A172 (cell line): ENCODE measurements around the gene ZNF718. TPM values are rescaled to one million over a fixed set of nuclear protein-coding genes. Genes with fewer than 3 reads are reported as not detected.

ENCODE experiments used
- total RNA-seq: library from RNA; depleted of rRNA; stranded (reverse); fragments of >200 nt; shearing (Covaris generic); gene quantifications from 2 replicates; pipeline ENCODE4 v1.2.3, GENCODE V29; 2014; rRNA removed

The ZNF718 gene
- total RNA-seq, 1 experiment from 2014 or later, result not detected

Other genes with a start within 250 kb of the ZNF718 start
- 18.0 and 21.2 TPM in 2 replicates for gene ZNF595, start 71.2 kb upstream of the ZNF718 start, total RNA-seq
- not detected in 2 replicates for gene ZNF732, start 181.0 kb downstream of the ZNF718 start, total RNA-seq
- not detected in 2 replicates for gene ZNF141, start 213.3 kb downstream of the ZNF718 start, total RNA-seq